Stomach (tissue), 4 donors: ENCODE data around the gene RALGAPA2.

Experiments
- POLR2A ChIP-seq, 4 donors: fragments of 450-650 bp; IDR thresholded peaks; one replicate each; pipeline ENCODE4 v1.6.1; 2016; ENCODE audit warnings: antibody characterized with exemption in 4 of 4, control low read depth in 2 of 4, mild to moderate bottlenecking in 1 of 4, moderate library complexity in 1 of 4
- TF ChIP-seq, protein P1 (sequence below), 7 experiments: fragments of 450-650 bp in 4 of 7; fragments of 200-600 bp in 3 of 7; sonication (generic) in 3 of 7; IDR thresholded peaks; one replicate each; pipeline ENCODE4 v1.5.1; 2016 to 2019; ENCODE audit warnings: antibody characterized with exemption in 7 of 7, control low read depth in 2 of 7, mild to moderate bottlenecking in 1 of 7

DNA sequence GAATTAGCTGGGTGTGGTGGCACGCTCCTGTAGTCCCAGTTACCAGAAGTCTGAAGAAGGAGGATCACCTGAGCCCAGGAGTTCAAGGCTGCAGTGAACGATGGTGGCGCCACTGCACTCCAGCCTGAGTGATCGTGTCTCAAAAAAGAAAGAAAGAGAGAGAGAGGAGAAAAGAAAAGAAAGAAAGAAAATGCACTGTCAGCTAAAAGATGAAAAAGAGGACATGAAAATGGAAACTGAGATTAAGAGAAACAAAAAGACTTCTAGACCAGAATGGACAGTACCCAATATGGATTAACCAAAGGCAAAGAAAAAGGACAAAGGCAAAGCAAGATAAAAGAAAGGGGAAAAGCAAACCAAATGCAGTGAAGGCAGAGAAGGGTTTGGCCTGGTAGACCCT is 9.0 kb upstream of the RALGAPA2 start:
- TF ChIP-seq POLR2A (IDR thresholded peaks at IDR 0.05): no peak
- TF ChIP-seq, protein P1, sequence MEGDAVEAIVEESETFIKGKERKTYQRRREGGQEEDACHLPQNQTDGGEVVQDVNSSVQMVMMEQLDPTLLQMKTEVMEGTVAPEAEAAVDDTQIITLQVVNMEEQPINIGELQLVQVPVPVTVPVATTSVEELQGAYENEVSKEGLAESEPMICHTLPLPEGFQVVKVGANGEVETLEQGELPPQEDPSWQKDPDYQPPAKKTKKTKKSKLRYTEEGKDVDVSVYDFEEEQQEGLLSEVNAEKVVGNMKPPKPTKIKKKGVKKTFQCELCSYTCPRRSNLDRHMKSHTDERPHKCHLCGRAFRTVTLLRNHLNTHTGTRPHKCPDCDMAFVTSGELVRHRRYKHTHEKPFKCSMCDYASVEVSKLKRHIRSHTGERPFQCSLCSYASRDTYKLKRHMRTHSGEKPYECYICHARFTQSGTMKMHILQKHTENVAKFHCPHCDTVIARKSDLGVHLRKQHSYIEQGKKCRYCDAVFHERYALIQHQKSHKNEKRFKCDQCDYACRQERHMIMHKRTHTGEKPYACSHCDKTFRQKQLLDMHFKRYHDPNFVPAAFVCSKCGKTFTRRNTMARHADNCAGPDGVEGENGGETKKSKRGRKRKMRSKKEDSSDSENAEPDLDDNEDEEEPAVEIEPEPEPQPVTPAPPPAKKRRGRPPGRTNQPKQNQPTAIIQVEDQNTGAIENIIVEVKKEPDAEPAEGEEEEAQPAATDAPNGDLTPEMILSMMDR (IDR thresholded peaks at IDR 0.05): no peak
